Hippocampal formation (tissue), 2 donors: ENCODE results near the gene CCDC12.

Experiments used
- DNase-seq, 2 donors: peaks; one replicate each; lab custom pipeline; 2025; lab: John Stamatoyannopoulos, UW

Gene CCDC12

GRCh38 chr3:46905661-46906451, 70.7 kb downstream of the CCDC12 start:
- no peak for DNase-seq

DNA sequence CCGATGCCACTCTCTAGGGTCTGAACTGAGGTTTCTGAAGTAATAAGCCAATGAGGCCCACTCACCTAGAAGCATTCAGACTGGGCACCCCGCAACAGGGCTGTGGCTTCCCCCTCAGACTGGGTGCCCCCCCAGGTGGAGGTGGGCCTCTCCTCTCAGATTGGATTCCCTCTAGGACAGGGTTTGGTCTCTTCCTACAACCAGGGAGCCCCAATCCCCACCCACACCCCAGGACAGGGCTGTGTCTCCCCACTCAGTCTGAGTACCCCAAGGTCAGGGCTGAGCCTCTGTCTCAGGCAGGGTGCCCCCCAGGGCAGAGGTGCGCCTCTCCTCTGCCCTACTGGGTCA, 71.4 kb downstream of the CCDC12 start:
- no peak for DNase-seq

GRCh38 chr3:46904303-46905212, 72.0 kb downstream of the CCDC12 start:
- DNase-seq: no peak

DNA sequence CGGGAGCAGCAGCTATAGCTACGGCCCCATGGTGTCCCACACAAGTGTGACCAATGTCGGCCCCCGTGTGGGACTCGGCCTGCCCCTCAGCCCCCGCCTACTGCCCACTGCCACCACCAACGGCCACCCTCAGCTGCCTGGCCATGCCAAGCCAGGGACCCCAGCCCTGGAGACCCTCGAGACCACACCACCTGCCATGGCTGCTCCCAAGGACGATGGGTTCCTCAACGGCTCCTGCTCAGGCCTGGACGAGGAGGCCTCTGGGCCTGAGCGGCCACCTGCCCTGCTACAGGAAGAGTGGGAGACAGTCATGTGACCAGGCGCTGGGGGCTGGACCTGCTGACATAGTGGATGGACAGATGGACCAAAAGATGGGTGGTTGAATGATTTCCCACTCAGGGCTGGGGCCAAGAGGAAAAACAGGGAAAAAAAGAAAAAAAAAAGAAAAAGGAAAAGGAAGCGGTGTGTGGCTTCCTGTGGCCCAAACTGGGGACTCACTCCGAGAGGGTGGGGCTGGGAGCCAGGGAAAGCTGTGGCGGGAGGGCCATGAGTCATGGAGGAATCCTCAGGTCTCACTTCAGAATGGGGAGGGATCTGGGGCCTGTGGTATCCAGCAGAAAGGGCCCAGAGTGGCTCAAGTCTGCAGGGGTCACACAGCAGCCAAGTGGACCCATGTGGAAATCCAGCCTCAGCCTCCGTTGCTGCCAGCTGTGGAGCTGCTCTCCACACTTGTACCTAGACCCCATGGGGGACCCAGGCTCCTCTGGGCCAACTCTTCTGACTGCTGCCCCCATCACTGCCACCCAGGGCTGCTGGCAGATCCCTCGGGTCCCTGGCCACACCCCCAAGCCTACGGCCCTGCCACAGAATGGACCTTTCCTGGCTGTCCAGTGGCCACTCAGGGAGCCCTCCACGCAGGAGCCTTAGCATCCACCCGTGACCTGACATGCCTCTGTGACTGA, 72.9 kb downstream of the CCDC12 start:
- no peak for DNase-seq

- DNase-seq: no peak
Measured at GRCh38 chr3:46902188-46902631, 74.3 kb downstream of the CCDC12 start.

DNA sequence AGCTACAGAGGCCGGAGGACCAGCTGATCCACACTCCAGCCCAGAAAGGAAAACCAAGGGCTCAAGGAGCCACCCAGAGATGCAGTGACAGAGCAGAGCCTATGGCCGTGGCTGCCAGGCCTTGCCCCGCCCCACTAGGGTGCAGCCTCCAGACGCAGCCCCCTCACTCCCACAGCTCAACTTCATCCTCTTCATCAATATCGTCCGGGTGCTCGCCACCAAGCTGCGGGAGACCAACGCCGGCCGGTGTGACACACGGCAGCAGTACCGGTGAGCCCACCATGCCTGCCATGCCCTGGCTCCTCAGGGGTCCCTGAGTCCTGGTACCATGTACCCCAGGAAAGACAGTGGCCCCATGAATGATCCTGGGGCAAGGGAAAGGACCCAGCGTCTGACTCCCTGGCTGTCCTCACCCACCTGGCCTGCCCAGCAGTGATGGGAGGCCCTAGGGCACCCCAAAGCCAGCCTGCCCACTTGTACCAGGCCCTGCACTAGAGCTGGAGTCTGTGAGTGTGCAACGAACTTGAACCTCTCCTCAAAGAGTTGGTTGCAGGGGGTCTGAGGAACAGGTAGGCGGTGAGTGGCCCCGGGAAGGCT, 74.9 kb downstream of the CCDC12 start:
- no peak for DNase-seq

DNA sequence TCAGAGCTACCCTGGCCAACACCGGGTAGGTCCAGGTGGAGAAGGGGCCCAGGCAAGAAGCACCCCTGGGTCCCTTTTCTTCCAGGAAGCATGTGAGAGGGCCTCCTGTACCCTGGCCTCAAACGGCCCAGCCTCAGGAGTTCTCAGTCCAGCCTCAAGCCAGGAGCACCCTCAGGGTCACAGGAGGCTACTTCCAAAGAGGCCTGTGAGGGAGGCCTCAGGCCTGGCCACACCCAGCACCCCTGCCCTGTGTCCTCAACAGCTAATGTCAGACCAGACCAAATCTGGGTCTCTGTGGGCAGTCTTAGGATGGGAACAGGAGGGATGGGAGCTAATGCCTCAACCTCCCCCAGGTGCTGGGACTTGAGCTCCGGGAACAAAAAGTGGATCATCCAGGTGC, 75.5 kb downstream of the CCDC12 start:
- DNase-seq: no peak

GRCh38 chr3:46900356-46900755, 76.2 kb downstream of the CCDC12 start:
- DNase-seq: no peak

DNA sequence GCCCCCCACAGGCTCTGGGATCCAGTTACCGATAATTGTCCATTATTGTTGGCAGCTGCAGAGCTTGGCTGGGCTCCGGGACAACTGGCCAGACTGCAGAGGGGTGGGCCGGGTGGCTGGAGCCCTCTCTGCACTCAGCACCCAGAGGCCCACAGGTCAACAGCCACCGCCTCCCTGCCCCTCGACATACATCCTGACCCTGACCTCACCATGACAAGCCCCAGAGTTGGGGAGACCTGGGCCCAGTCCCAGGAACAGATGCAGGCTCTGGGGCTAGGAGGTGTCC, 76.6 kb downstream of the CCDC12 start:
- DNase-seq: peak in 1 of 2 donors; percentile 8

- no peak for DNase-seq
Measured at GRCh38 chr3:46899151-46900006, 77.2 kb downstream of the CCDC12 start.

DNA sequence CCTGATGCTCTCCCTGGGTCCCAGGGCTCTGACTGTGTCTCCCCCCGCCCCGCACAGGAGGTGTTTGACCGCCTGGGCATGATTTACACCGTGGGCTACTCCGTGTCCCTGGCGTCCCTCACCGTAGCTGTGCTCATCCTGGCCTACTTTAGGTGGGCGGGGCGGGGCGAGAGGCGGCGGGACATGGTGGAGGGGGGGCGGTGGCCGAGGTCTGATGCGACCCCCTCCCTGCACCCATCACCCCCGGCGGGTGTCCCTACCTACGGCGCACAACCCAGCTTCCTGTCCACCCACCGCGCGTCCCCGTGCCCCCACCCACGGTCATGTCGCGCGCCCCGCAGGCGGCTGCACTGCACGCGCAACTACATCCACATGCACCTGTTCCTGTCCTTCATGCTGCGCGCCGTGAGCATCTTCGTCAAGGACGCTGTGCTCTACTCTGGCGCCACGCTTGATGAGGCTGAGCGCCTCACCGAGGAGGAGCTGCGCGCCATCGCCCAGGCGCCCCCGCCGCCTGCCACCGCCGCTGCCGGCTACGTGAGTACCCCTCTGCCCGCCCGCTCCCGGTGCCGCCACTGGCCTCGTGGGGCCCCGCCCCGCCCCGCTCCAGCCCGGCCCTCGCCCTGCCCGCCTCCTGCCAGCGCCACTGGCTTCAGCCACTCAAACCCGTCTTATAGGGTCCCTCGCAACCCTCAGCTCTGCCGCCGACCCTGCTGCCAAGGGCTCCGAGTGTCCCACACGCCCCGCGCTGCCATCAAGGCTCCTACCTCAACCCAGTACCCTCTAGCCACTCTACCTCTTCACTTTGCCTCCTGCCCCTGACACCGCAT, 78.0 kb downstream of the CCDC12 start:
- DNase-seq: no peak

DNA sequence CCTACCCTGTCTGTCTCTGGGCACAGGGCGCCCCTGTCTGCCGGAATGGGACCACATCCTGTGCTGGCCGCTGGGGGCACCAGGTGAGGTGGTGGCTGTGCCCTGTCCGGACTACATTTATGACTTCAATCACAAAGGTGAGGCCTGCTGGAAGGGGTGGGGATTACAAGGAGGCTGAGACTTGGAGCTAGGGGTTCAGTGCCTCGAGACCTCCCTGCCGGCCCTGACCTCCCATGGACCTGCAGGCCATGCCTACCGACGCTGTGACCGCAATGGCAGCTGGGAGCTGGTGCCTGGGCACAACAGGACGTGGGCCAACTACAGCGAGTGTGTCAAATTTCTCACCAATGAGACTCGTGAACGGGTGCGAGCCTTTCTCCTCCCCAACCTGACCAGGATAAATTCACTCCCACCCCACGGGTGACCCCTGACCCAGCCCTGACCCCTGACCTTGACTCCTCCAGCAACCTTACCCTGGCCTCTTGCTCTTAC, 78.7 kb downstream of the CCDC12 start:
- DNase-seq: no peak

DNA sequence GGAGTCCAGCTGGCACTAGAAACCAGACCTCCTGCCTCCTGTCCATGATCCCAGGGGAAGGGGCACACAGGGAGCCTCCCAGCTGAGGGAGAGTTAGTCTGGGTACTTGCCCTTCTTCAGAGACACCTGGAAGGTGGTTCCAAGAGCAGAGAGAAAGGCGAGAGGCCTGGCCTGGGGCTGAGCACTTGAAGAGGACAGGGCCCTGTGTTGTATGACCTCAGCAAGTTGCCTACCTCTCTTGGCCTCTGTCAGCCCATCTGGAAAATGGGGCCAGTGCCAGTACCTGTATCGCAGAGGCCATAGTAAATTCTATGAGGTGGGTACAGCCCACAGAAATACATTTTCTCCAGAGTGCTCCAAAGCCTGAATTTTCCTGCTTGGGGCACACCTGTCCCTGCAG, 79.5 kb downstream of the CCDC12 start:
- DNase-seq: no peak

DNA sequence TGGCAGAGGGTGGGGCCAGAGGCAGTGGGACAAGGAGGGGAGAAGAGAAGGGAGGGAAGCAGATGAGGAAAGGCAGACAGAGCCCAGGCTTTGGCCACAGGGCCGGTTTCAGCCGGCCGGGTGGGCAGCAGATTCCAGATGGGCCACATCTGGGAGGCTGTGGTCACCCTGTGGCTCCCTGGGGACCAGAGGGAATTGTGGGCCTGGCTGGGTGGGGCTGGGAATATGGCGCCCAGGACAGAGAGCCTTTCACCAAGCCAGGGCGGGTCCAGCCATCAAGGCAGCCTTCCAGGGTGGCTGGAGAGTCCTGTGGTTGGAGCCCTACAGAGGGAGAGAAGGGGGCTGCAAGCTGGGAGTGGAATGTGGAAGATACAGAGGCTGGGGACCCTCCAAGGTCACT, 80.2 kb downstream of the CCDC12 start:
- DNase-seq: no peak

GRCh38 chr3:46895761-46896160, 80.8 kb downstream of the CCDC12 start:
- DNase-seq: no peak

- peak in 1 of 2 donors; percentile 19 for DNase-seq
Measured at GRCh38 chr3:46895204-46895660, 81.3 kb downstream of the CCDC12 start.

DNA sequence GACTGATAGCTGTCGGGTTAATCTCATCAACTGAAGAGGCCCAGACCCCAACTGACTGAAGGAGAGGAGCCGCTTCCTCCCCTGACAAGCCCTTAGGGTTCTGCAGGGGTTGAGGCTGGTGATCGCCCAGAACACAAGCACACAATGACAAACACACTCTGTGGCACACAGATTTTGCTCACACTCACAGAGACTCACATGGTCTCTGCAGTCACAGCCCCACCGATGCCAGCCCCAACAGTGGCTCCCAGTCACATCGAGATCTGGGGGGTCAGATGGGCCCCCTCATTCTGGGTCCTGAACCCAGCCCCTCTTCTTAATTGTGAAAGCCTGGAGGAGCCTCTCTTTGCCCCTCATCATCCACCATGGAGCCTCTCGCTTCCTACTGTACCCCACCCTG, 82.3 kb downstream of the CCDC12 start:
- no peak for DNase-seq

- DNase-seq: no peak
Measured at GRCh38 chr3:46893763-46894162, 82.8 kb downstream of the CCDC12 start.

- DNase-seq: no peak
Measured at GRCh38 chr3:46893146-46893748, 83.3 kb downstream of the CCDC12 start.
